Activated CD4-positive, alpha-beta T cell treated with anti-CD3 and anti-CD28 coated beads, Interleukin-2, amount 10 ng/mL, durations not matched to agents 7 days and 5 days (primary cell): Measurements from ENCODE around the gene ENO1. TPM values are rescaled to one million over a fixed set of nuclear protein-coding genes. Genes with fewer than 3 reads are reported as not detected.
"Not testable (repeated sequence)": the region's sequence is repeated elsewhere in the genome, so short reads cannot be mapped to it uniquely, and the experiment has no call there.

Source experiments
- CTCF ChIA-PET: fragments of 350-600 bp; sonication (Branson Sonifier 250); formaldehyde crosslinking; loops from one replicate; lab custom pipeline; 2021; ENCODE audit warnings: antibody characterized with exemption; lab: Charles Lee
- POLR2A ChIA-PET: fragments of 350-600 bp; sonication (Branson Sonifier 250); formaldehyde crosslinking; loops from one replicate; lab custom pipeline; 2021; ENCODE audit warnings: antibody characterized with exemption; lab: Charles Lee
- DNase-seq: peaks from one replicate; pipeline ENCODE4 v3.0.0-alpha.2; 2020
- H3K27ac Mint-ChIP-seq: one replicate; pipeline ENCODE4 v1.8.0; 2021; ENCODE audit warnings: mild to moderate bottlenecking, moderate library complexity, mixed read lengths
- H3K27me3 Mint-ChIP-seq: one replicate; pipeline ENCODE4 v1.8.0; 2021; ENCODE audit warnings: mixed read lengths
- H3K36me3 Mint-ChIP-seq: one replicate; pipeline ENCODE4 v1.8.0; 2021; ENCODE audit warnings: low read depth, mixed read lengths
- H3K4me1 Mint-ChIP-seq: one replicate; pipeline ENCODE4 v1.8.0; 2021; ENCODE audit warnings: mixed read lengths
- H3K4me3 Mint-ChIP-seq: one replicate; pipeline ENCODE4 v1.8.0; 2021; ENCODE audit warnings: mild to moderate bottlenecking, moderate library complexity, mixed read lengths
- H3K9me3 Mint-ChIP-seq: one replicate; pipeline ENCODE4 v1.8.0; 2021; ENCODE audit warnings: mixed read lengths
- total RNA-seq, 2 experiments: library from RNA; stranded (reverse); gene quantifications; one replicate each; pipeline ENCODE4 v1.2.3, GENCODE V29; 2021

ENO1 gene
- total RNA-seq, 2 experiments from 2014 or later: 1,608 to 1,874 TPM

DNA sequence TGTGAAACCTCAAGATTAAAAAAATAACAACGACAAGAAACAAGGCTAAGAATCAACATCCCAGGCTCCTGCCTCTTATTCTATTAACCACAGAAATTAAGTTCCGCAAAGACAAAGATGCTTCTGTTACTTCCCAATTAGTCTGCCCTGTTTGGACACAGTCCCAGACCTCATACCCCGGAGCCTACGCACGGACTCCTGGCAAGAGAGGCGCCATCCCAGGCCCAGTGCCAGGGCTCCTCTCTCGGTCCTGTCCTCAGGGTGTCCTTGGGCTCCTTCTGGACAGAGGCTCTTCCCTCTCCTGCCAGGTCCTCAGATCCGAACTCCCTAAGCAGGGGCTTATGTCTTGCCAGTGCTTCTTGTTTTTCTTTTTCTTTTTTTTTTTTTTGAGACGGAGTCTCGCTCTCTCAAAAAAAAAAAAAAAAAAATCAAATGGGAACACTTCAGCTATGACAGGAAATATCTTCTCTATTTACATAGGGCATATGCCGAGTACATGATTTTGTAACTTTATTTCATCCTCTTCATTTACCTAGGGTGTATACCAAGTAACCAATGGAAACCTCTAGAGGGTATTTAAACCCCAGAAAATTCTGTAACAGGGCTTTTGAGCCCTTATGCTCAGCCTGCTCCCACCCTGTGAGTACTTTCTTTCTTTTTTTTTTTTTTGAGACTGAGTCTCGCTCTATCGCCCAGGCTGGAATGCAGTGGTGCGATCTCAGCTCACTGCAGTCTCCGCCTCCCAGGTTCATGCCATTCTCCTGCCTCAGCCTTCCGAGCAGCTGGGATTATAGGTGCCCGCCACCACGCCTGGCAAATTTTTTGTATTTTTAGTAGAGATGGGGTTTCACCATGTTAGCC lies 11.7 kb upstream of the ENO1 start:
- H3K36me3 Mint-ChIP-seq: peaks cover 2% of the 10 kb centered on the region
- H3K27me3 Mint-ChIP-seq: no peaks in the 10 kb centered on the region
- peak overlapping the region; percentile 36 for H3K27ac Mint-ChIP-seq
- H3K9me3 Mint-ChIP-seq: no peaks in the 10 kb centered on the region
- ChIA-PET CTCF (interaction anchor here (0.7 to 5.0 kb wide), 2 partner anchors 10 to 53 kb away, joined by 3 to 29 read pairs; partner anchors contain the start of gene ENO1), POLR2A (interaction anchor here (0.6 kb wide), 1 partner anchor 21 kb away, joined by 8 read pairs; no protein-coding TSS in a partner anchor)
- H3K4me3 Mint-ChIP-seq: no peak overlapping the region
- DNase-seq: no peak
- peaks cover 8% of the 10 kb centered on the region for H3K4me1 Mint-ChIP-seq

DNA sequence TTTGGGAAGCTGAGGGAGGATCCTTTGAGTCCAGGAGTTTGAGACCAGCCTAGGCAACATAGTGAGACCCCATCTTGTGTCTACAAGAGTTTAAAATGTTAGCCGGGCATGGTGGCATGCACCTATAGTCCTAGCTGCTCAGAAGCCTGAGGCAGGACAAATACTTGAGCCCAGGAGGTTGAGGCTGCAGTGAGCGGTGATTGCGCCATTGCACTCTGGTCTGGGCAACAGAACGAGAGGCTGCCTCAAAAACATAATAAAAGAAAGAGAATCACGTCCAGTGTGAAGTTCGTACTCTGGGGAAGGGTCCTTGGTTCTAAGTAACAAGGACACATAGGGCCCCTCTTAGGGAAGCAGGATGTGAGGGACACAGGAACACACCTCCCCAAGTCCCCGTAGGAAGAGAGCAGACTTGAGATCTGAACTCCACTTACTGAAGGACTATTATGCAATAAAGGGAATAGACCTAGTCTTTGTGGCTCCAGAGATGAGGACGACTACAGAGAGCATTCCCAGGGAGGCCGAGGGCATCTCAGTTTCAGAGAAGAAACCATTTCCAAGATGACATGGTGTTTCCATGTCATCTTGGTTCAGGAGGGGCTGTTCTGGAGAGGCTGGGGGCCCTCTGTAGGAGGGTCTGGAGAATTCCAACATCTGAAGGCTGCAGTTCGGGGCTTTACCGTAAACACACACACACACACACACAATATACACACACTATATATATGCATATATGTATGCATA lies 10.8 kb upstream of the ENO1 start:
- peak overlapping the region; percentile 42 for H3K27ac Mint-ChIP-seq
- no peak overlapping the region for H3K4me3 Mint-ChIP-seq
- no peaks in the 10 kb centered on the region for H3K9me3 Mint-ChIP-seq
- CTCF ChIA-PET: interaction anchor here (1.1 kb wide), 1 partner anchor 9 kb away, joined by 3 read pairs; no protein-coding TSS in a partner anchor
- no peak for DNase-seq
- peaks cover 6% of the 10 kb centered on the region for H3K4me1 Mint-ChIP-seq
- POLR2A ChIA-PET: no interaction called here
- peaks cover 2% of the 10 kb centered on the region for H3K36me3 Mint-ChIP-seq
- no peaks in the 10 kb centered on the region for H3K27me3 Mint-ChIP-seq

DNA sequence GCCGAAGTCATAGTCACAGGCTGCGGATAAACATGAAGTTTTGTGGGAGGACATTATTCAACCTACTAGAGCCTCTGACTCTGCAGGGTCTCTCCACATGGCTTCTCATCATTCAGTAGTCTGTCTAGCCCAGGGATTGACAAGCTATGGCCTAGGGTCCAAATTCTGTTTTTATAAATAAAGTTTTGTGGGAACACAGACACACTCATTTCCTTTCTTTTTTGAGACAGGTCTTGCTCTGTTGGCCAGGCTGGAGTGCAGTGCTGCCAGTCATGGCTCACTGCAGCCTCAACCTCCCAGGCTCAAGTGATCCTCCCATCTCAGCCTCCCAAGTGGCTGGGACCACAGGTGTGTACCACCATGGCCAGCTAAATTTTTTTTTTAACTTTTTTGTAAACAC lies 8.1 kb upstream of the ENO1 start:
- ChIA-PET CTCF (interaction anchor here (0.8 to 1.4 kb wide), 4 partner anchors 11 to 24 kb away, joined by 3 to 5 read pairs (median 3); no protein-coding TSS in a partner anchor), POLR2A (no interaction called here)
- Mint-ChIP-seq H3K27ac (no peak overlapping the region), H3K9me3 (no peaks in the 10 kb centered on the region), H3K4me1 (no peaks in the 10 kb centered on the region), H3K27me3 (no peaks in the 10 kb centered on the region), H3K4me3 (no peak overlapping the region), H3K36me3 (no peaks in the 10 kb centered on the region)
- DNase-seq: no peak

DNA sequence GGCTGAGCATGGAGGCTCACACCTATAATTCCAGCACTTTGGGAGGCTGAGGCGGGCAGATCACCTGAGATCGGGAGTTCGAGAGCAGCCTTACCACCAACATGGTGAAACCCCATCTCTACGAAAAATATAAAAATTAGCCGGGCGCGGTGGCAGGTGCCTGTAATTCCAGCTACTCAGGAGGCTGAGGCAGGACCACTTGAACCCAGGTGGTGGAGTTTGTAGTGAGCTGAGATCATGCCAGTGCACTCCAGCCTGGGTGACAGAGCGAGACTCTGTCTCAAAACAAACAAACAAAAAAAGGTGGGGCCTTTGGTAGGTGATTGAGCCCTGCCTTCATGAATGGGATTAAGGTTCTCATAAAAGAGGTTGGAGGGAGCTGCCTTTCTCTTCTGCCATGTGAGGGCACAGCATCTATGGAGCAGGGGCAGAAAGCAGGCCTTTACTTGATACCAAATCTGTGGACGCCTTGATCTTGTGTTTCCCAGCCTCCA lies 7.6 kb upstream of the ENO1 start:
- DNase-seq, H3K36me3 Mint-ChIP-seq, H3K4me1 Mint-ChIP-seq, H3K4me3 Mint-ChIP-seq, H3K9me3 Mint-ChIP-seq, POLR2A ChIA-PET, H3K27me3 Mint-ChIP-seq: not testable (repeated sequence)
- H3K27ac Mint-ChIP-seq: peak overlapping the region; percentile 66
- CTCF ChIA-PET: interaction anchor here (0.8 to 1.4 kb wide), 4 partner anchors 12 to 24 kb away, joined by 3 to 5 read pairs (median 3); no protein-coding TSS in a partner anchor

DNA sequence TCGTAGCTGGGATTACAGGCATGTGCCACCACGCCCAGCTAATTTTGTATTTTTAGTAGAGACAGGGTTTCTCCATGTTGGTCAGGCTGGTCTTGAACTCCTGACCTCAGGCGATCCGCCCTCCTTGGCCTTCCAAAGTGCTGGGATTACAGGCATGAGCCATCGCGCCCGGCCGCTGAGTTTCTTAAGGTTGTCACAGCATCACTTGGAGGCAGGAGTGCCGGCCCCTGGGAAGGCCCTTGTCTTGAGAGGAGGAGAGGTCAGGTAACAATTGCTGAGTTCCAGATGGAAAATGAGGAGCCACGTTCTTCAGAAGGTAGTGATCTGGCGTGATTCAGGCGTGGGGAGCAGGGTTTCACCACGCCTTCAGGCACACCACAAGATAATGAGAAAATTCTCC lies 5.6 kb upstream of the ENO1 start:
- H3K4me3 Mint-ChIP-seq: not testable (repeated sequence)

DNA sequence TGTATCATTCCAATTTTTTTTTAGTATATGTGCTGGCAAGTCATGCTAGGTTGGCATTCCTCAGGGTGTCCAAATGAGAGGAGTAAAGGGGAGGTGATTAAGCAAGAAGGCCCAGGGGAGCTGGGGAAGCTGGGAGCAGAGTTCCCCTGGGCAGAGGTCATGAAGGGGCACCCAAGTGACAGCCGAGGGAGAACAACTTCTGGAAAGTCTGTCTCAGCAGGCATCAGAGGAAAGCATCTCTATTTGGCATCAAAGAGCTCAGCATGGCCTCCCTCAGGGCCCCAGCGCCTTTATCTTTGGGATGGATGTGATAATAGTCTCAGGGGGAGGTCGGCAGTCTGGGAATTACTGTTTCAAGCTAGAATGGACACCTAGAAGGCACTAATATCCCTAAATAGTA lies 5.0 kb upstream of the ENO1 start:
- POLR2A ChIA-PET: no interaction called here
- H3K9me3 Mint-ChIP-seq: no peaks in the 10 kb centered on the region
- no peaks in the 10 kb centered on the region for H3K27me3 Mint-ChIP-seq
- H3K4me1 Mint-ChIP-seq: peaks cover 17% of the 10 kb centered on the region
- H3K27ac Mint-ChIP-seq: peak overlapping the region; percentile 7
- CTCF ChIA-PET: interaction anchor here (1.0 to 1.8 kb wide), 2 partner anchors 15 to 35 kb away, joined by 4 to 6 read pairs; no protein-coding TSS in a partner anchor
- peaks cover 8% of the 10 kb centered on the region for H3K36me3 Mint-ChIP-seq
- H3K4me3 Mint-ChIP-seq: no peak overlapping the region
- DNase-seq: no peak

More for the DNA sequence above, 5.6 kb upstream of the ENO1 start:
- not testable (repeated sequence) for H3K27ac Mint-ChIP-seq, H3K9me3 Mint-ChIP-seq, H3K27me3 Mint-ChIP-seq, DNase-seq, H3K36me3 Mint-ChIP-seq
- POLR2A ChIA-PET: interaction anchor here (0.6 kb wide), 1 partner anchor 22 kb away, joined by 3 read pairs; no protein-coding TSS in a partner anchor
- CTCF ChIA-PET: interaction anchor here (1.0 to 1.8 kb wide), 2 partner anchors 14 to 35 kb away, joined by 4 to 6 read pairs; no protein-coding TSS in a partner anchor
- H3K4me1 Mint-ChIP-seq: peaks cover 17% of the 10 kb centered on the region

DNA sequence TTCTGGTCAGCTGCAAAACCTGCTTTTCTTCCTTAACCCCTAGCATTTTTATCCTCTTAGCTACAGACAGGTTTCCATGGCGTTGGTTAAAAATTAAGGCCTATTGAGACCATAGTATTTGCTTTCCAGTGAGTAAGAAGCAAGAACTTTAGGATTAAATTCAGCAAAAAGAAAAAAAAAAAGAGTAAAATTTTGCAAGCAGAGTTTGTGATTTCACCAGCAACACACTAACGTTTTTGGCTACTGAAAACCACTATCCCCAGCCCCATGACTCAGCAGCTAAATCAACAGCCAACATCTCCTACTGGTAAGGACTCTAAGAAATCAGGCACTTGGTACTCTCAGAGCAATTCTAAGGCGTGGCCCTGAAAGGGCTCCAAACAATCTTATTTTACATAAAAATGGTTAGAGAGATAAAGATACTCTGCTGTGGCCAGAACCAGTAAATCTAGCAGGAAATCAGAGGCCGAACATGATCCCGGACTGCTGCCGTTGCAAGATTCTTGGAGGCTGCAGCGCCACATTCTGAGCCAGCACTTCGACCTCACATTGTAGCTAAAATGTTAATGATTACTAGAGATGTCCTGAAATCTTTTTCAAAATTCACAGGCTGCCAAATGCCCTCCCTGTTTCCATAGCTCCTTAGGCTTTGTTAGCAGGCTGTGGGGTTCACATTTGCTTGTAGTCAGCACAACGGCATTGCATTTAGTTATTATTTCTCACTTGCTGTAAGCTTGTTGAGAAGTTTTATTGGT lies 1.6 kb upstream of the ENO1 start:
- peak; percentile 62 for DNase-seq
- Mint-ChIP-seq H3K9me3 (no peaks in the 10 kb centered on the region), H3K36me3 (peaks cover 40% of the 10 kb centered on the region), H3K4me1 (peaks cover 32% of the 10 kb centered on the region), H3K27ac (peak overlapping the region; percentile 98), H3K27me3 (no peaks in the 10 kb centered on the region), H3K4me3 (peak overlapping the region; percentile 82)
- ChIA-PET CTCF (interaction anchor here (0.6 to 4.9 kb wide), 13 partner anchors 8 to 395 kb away, joined by 3 to 29 read pairs (median 4); no protein-coding TSS in a partner anchor), POLR2A (interaction anchor here (0.6 to 0.8 kb wide), 3 partner anchors 8 to 199 kb away, joined by 3 to 6 read pairs (median 4); no protein-coding TSS in a partner anchor)

DNA sequence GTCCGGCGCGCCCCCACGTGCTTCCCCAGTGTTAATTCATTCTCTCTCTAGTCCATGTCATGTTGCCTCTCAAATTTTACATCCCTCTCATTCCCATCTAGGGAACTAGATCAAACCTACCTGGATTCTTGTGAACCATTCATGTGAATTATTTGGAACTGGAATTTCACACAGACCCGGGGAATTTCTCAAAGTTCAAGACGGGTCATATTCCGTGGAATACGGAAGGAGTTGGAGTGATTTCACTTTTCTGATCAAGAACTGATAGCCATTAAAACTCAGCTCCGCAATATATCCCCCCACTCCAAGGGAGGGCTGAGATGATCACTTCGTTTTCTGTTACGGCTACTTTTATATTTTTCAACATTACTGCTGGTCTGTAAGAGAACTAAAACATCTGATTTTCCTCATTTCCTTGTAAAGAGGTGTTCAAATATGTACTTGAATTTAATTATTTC lies 1.0 kb upstream of the ENO1 start:
- H3K9me3 Mint-ChIP-seq: no peaks in the 10 kb centered on the region
- POLR2A ChIA-PET: interaction anchor here (0.8 to 1.3 kb wide), 2 partner anchors 12 to 17 kb away, joined by 3 to 5 read pairs; no protein-coding TSS in a partner anchor

DNA sequence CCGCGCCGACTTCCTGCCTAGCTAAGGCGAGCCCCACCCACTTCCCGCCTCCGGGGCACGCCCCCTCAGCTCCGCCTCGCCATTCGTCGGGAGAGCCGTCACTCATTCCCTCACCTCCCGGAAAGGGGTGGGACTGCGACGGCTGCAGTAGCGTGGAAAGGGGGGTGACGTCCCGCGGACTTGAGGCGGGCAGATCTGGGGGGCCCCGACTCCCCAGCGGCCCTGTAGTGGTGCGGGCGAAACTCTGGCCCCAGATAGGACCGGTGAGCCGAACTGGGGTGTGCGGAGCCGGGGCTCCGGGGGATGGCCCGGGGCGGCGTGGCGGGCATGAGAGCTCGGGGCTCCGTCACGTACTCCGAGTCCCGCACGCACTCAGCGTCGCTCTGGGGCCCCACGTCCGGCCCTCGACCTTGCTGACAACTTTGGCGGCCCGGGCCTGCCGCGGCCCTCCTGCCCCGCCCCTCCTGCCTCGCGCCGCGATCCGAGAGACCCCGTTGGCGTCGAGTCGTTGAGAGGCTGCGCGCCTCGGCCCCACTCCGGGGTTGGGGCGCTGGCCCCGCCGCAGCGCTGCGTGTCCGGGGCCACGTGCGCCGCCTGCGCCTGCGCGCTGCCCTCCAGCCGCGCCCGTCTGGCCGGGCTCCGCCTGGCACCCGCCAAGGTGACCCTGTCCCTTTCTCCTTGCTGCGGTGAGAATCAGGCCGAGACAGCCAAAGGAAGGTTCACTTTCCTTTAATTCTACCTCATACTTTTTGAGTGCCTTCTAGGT lies 395 bp upstream of the ENO1 start:
- peaks cover 51% of the 10 kb centered on the region for H3K36me3 Mint-ChIP-seq
- DNase-seq: peak; percentile 97
- CTCF ChIA-PET: interaction anchor here (0.6 to 4.9 kb wide), 13 partner anchors 9 to 126 kb away, joined by 3 to 29 read pairs (median 4); no protein-coding TSS in a partner anchor
- H3K9me3 Mint-ChIP-seq: no peaks in the 10 kb centered on the region
- peak overlapping the region; percentile 98 for H3K27ac Mint-ChIP-seq
- H3K27me3 Mint-ChIP-seq: no peaks in the 10 kb centered on the region
- POLR2A ChIA-PET: interaction anchor here (0.6 to 1.3 kb wide), 5 partner anchors 9 to 365 kb away, joined by 3 to 6 read pairs (median 5); no protein-coding TSS in a partner anchor
- peak overlapping the region; percentile 96 for H3K4me3 Mint-ChIP-seq
- peaks cover 42% of the 10 kb centered on the region for H3K4me1 Mint-ChIP-seq

More for the DNA sequence above, 1.0 kb upstream of the ENO1 start:
- Mint-ChIP-seq H3K36me3 (peaks cover 46% of the 10 kb centered on the region), H3K4me1 (peaks cover 38% of the 10 kb centered on the region), H3K27ac (peak overlapping the region; percentile 98), H3K27me3 (no peaks in the 10 kb centered on the region), H3K4me3 (peak overlapping the region; percentile 82)
- no peak for DNase-seq
- CTCF ChIA-PET: interaction anchor here (0.6 to 4.9 kb wide), 14 partner anchors 8 to 126 kb away, joined by 3 to 29 read pairs (median 4); no protein-coding TSS in a partner anchor

DNA sequence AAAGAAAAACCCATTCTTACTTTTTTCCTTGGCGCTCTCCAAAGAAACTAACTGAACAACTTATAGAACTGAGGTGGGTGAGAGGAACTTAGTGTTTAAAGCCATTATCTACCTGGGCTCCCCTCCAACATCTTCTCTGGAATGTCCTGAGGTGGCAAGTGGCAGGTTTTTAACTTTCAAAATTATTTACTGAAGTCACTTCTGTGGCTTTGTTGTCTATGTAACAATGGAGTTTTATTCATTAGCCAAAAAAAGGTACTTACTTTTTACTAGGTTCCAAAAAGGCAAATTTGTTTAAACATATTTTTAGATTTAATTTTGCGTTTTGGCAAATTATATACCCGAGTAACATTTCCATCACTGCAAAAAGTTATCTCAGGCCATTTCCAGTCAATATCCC lies 2.4 kb downstream of the ENO1 start:
- H3K4me1 Mint-ChIP-seq: peaks cover 70% of the 10 kb centered on the region
- peak overlapping the region; percentile 96 for H3K4me3 Mint-ChIP-seq
- H3K9me3 Mint-ChIP-seq: no peaks in the 10 kb centered on the region
- CTCF ChIA-PET: interaction anchor here (0.7 kb wide), 1 partner anchor 38 kb away, joined by 5 read pairs; no protein-coding TSS in a partner anchor
- POLR2A ChIA-PET: interaction anchor here (0.6 kb wide), 1 partner anchor 383 kb away, joined by 3 read pairs; no protein-coding TSS in a partner anchor
- DNase-seq: no peak
- H3K27me3 Mint-ChIP-seq: no peaks in the 10 kb centered on the region
- peaks cover 78% of the 10 kb centered on the region for H3K36me3 Mint-ChIP-seq
- H3K27ac Mint-ChIP-seq: peak overlapping the region; percentile 98
